B cell (primary cell): Measurements from ENCODE around the gene MORF4L1. TPM values are rescaled to one million over a fixed set of nuclear protein-coding genes. Genes with fewer than 3 reads are reported as not detected.

Source experiments
- ATAC-seq: fragments of 200-7000 bp; cut with Tn5 transposase; one replicate; pipeline ENCODE4 v1.10.0; 2021; ENCODE audit warnings: low read depth, mild to moderate bottlenecking, moderate number of reproducible peaks, moderate library complexity
- CTCF ChIA-PET: fragments of 350-600 bp; sonication (Branson Sonifier 250); formaldehyde crosslinking; loops from one replicate; lab custom pipeline; 2021; ENCODE audit warnings: antibody characterized with exemption, inconsistent platforms; lab: Charles Lee
- POLR2A ChIA-PET: fragments of 350-600 bp; sonication (Branson Sonifier 250); formaldehyde crosslinking; loops from one replicate; lab custom pipeline; 2021; ENCODE audit warnings: antibody characterized with exemption; lab: Charles Lee
- DNase-seq: peaks from one replicate; pipeline ENCODE4 v3.0.0; 2013
- H2AFZ ChIP-seq: 2 replicates; pipeline ENCODE4 v1.6.1; 2012; ENCODE audit warnings: mild to moderate bottlenecking, low read depth, low read length; ENCODE audit not compliant: insufficient read depth, poor library complexity, severe bottlenecking
- H3K27ac ChIP-seq, 2 donors: 1 replicate in 1 of 2; 2 replicates in 1 of 2; pipeline ENCODE4 v1.5.1; 2012 to 2013; ENCODE audit warnings: low read length in 2 of 2, mild to moderate bottlenecking in 2 of 2, moderate library complexity in 1 of 2
- H3K27me3 ChIP-seq, 4 experiments: fragments of 200-600 bp in 1 of 4; sonication (generic) in 1 of 4; replicated peaks in 1 of 4; 1 replicate in 2 of 4; 2 replicates in 2 of 4; pipeline versions ENCODE4 v1.6.1 to v1.7.0; 2013 to 2016; ENCODE audit warnings: low read length in 3 of 4, mild to moderate bottlenecking in 2 of 4, mixed read lengths in 1 of 4, moderate library complexity in 1 of 4; ENCODE audit not compliant: insufficient read depth in 4 of 4, control insufficient read depth in 3 of 4; ENCODE audit errors: control extremely low read depth in 1 of 4
- H3K36me3 ChIP-seq, 2 experiments: replicated peaks in 1 of 2; 1 replicate in 1 of 2; 2 replicates in 1 of 2; pipeline versions ENCODE4 v1.6.1 to v1.7.1; 2013; ENCODE audit warnings: low read length in 1 of 2; ENCODE audit not compliant: insufficient read depth in 2 of 2, control insufficient read depth in 1 of 2; ENCODE audit errors: control extremely low read depth in 1 of 2, extremely low read depth in 1 of 2
- H3K4me1 ChIP-seq, 2 donors: fragments of 200-600 bp in 1 of 2; sonication (generic) in 1 of 2; 1 replicate in 1 of 2; 2 replicates in 1 of 2; pipeline versions ENCODE4 v1.5.1 to v1.6.1; 2013 to 2017; ENCODE audit warnings: low read length in 2 of 2; ENCODE audit not compliant: control insufficient read depth in 2 of 2, insufficient read depth in 2 of 2
- H3K4me2 ChIP-seq: replicated peaks from 2 replicates; pipeline ENCODE3; 2012; ENCODE audit warnings: mild to moderate bottlenecking, low read depth, low read length; ENCODE audit not compliant: poor library complexity, severe bottlenecking
- H3K4me3 ChIP-seq, 5 experiments: fragments of 200-600 bp in 1 of 5; sonication (generic) in 1 of 5; 1 replicate in 3 of 5; 2 replicates in 2 of 5; pipeline versions ENCODE4 v1.5.1 to v1.7.0; 2011 to 2016; ENCODE audit warnings: low read length in 4 of 5, mild to moderate bottlenecking in 4 of 5, low read depth in 2 of 5, control low read depth in 1 of 5, moderate library complexity in 1 of 5; ENCODE audit not compliant: insufficient read depth in 1 of 5; ENCODE audit errors: control extremely low read depth in 1 of 5, extremely low read depth in 1 of 5
- H3K79me2 ChIP-seq: fragments of 200-600 bp; sonication (generic); one replicate; pipeline ENCODE4 v1.6.0; 2016; ENCODE audit warnings: low read length; ENCODE audit not compliant: control insufficient read depth, insufficient read depth
- H3K9ac ChIP-seq: fragments of 200-600 bp; sonication (generic); 2 replicates; pipeline ENCODE4 v1.6.1; 2017; ENCODE audit warnings: mild to moderate bottlenecking, low read length, moderate library complexity
- H3K9me3 ChIP-seq, 3 donors: one replicate each; pipeline versions ENCODE4 v1.6.1 to v1.7.1; 2013; ENCODE audit warnings: low read length in 2 of 3; ENCODE audit not compliant: control insufficient read depth in 2 of 3, insufficient read depth in 1 of 3; ENCODE audit errors: control extremely low read depth in 1 of 3
- H4K20me1 ChIP-seq: 2 replicates; pipeline ENCODE4 v1.6.0; 2012; ENCODE audit warnings: mild to moderate bottlenecking, low read length; ENCODE audit not compliant: insufficient read depth, control insufficient read depth, poor library complexity, severe bottlenecking
- H3K27ac Mint-ChIP-seq: one replicate; pipeline ENCODE4 v1.8.0; 2021; ENCODE audit warnings: mixed read lengths
- H3K27me3 Mint-ChIP-seq: one replicate; pipeline ENCODE4 v1.8.0; 2021; ENCODE audit warnings: mixed read lengths
- H3K4me1 Mint-ChIP-seq: one replicate; pipeline ENCODE4 v1.8.0; 2021; ENCODE audit warnings: mixed read lengths
- H3K4me3 Mint-ChIP-seq: one replicate; pipeline ENCODE4 v1.8.0; 2021; ENCODE audit warnings: mixed read lengths
- H3K9me3 Mint-ChIP-seq: one replicate; pipeline ENCODE4 v1.8.0; 2022; ENCODE audit warnings: mixed read lengths; ENCODE audit not compliant: insufficient read depth
- EZH2 ChIP-seq: IDR thresholded peaks from 2 replicates; pipeline ENCODE4 v1.6.1; 2012; ENCODE audit warnings: borderline replicate concordance, low read depth, mild to moderate bottlenecking, moderate library complexity, low read length; ENCODE audit not compliant: insufficient read depth, poor library complexity, severe bottlenecking
- WGBS: methylation state at CpG from one replicate; pipeline ENCODE4 v1.1.5; 2013; ENCODE audit warnings: missing lambda C conversion rate; ENCODE audit not compliant: insufficient coverage; 5-methylcytosine and 5-hydroxymethylcytosine counted together
- intact Hi-C: fragments of 100-400 bp; cut with micrococcal nuclease; formaldehyde crosslinking; loops from one replicate; pipeline ENCODE4 v1.10.0; 2022
- polyA plus RNA-seq: library from polyadenylated mRNA; depleted of rRNA; stranded (reverse); fragments of >200 nt; gene quantifications from 2 replicates; pipeline ENCODE4 v1.2.3, GENCODE V29; 2012
- small RNA-seq: library from RNA; depleted of rRNA; stranded (forward); fragments of <200 nt; gene quantifications from one replicate; pipeline ENCODE3, GENCODE V24; 2012; ENCODE audit warnings: low replicate concordance, low read depth; ENCODE audit not compliant: insufficient read length
- total RNA-seq, 2 donors: library from RNA; stranded (reverse); fragments of 120-200 nt in 1 of 2; gene quantifications; 1 replicate in 1 of 2; 2 replicates in 1 of 2; pipeline versions ENCODE4 v1.2.3 to v1.2.4, GENCODE V29; 2013 to 2022
- TF ChIP-seq, protein P1 (sequence below): fragments of 200-600 bp; IDR thresholded peaks from one replicate; pipeline ENCODE4 v1.8.0; 2022; ENCODE audit warnings: antibody characterized with exemption, mild to moderate bottlenecking

Gene MORF4L1
- total and polyA plus RNA-seq, 2 donors (not counting 1 experiment from before 2014, with no cell fraction given): 79.0 to 242 TPM

DNA sequence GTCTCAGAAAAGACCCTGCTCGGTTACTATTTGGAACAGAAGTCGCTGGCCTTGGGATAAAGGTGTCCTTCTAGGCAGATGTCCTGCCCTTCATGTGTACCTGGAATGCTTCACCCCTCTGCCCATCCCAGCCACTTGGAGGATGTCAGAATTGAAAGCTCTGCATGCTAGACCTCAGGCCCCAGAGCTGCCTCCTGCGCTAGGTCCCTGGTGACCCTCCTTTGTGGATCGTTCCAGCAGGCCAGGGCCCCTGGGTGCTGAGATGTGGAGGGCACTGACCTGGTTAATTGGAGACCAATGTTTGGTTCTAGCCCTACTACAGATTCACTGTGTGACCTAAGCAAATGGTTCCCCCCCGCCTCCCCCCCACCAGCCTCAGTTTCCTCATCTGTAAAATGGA is 74.8 kb downstream of the MORF4L1 start:
- Mint-ChIP-seq H3K4me3 (peak overlapping the region; percentile 47), H3K4me1 (peaks cover 43% of the 10 kb centered on the region)
- POLR2A ChIA-PET: interaction anchor here (1.1 kb wide), 1 partner anchor 18 kb away, joined by 4 read pairs; no protein-coding TSS in a partner anchor

More for the DNA sequence above, 74.8 kb downstream of the MORF4L1 start:
- Mint-ChIP-seq H3K27ac (peak overlapping the region; percentile 26), H3K9me3 (no peaks in the 10 kb centered on the region), H3K27me3 (no peaks in the 10 kb centered on the region)
- Histone ChIP-seq H3K36me3 (no peaks in the 10 kb centered on the region), H3K27ac (no peak overlapping the region), H3K9ac (no peak overlapping the region), H2AFZ (no peak overlapping the region), H3K27me3 (no peaks in the 10 kb centered on the region), H4K20me1 (no peaks in the 10 kb centered on the region), H3K79me2 (peaks cover 34% of the 10 kb centered on the region), H3K4me1 (peaks cover 37 to 43% of the 10 kb centered on the region in 2 donors), H3K9me3 (no peaks in the 10 kb centered on the region), H3K4me2 (no peak overlapping the region), H3K4me3 (no peak overlapping the region)
- whole genome bisulfite sequencing: 97% methylated on average over 3 of the region's 5 CpGs
- no peak for TF ChIP-seq EZH2
- TF ChIP-seq, protein P1, sequence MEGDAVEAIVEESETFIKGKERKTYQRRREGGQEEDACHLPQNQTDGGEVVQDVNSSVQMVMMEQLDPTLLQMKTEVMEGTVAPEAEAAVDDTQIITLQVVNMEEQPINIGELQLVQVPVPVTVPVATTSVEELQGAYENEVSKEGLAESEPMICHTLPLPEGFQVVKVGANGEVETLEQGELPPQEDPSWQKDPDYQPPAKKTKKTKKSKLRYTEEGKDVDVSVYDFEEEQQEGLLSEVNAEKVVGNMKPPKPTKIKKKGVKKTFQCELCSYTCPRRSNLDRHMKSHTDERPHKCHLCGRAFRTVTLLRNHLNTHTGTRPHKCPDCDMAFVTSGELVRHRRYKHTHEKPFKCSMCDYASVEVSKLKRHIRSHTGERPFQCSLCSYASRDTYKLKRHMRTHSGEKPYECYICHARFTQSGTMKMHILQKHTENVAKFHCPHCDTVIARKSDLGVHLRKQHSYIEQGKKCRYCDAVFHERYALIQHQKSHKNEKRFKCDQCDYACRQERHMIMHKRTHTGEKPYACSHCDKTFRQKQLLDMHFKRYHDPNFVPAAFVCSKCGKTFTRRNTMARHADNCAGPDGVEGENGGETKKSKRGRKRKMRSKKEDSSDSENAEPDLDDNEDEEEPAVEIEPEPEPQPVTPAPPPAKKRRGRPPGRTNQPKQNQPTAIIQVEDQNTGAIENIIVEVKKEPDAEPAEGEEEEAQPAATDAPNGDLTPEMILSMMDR: no peak
- ATAC-seq (no peak), DNase-seq (no peak)
- intact Hi-C loops: no loop called here
- CTCF ChIA-PET: no interaction called here

Small RNAs within 50 kb of the gene (small RNA-seq; reads per million reads assigned to genes)
- not detected for gene RNU6-415P

Other genes starting within 250 kb of the MORF4L1 start
- gene CHRNB4, start 231.7 kb upstream of the MORF4L1 start, total RNA-seq: not detected in 2 replicates
- not detected in 2 replicates for gene CHRNB4, start 231.7 kb upstream of the MORF4L1 start, polyA plus RNA-seq
- gene ADAMTS7, start 61.4 kb upstream of the MORF4L1 start, total RNA-seq: 16.6 and 18.0 TPM in 2 replicates
- 0.07 and 0.10 TPM in 2 replicates for gene ADAMTS7, start 61.4 kb upstream of the MORF4L1 start, polyA plus RNA-seq
- gene CTSH, start 72.2 kb downstream of the MORF4L1 start, total RNA-seq: 438 and 441 TPM in 2 replicates
- gene CTSH, start 72.2 kb downstream of the MORF4L1 start, polyA plus RNA-seq: 221 and 399 TPM in 2 replicates
- gene RASGRF1, start 217.9 kb downstream of the MORF4L1 start, total RNA-seq: 9.4 and 10.1 TPM in 2 replicates
- 0.78 and 1.0 TPM in 2 replicates for gene RASGRF1, start 217.9 kb downstream of the MORF4L1 start, polyA plus RNA-seq